ENCODE results near the gene GLIPR1L1. TPM values are rescaled to one million over a fixed set of nuclear protein-coding genes. Genes with fewer than 3 reads are reported as not detected.

The GLIPR1L1 gene
- not detected for total RNA-seq

GRCh38 chr12:75334384-75335030 is at the start of gene GLIPR1L1:
TSS of gene GLIPR1L1 (plus strand) at chr12:75334670. CDS start at chr12:75334729, 59 bp downstream.

GRCh38 chr12:75329918-75330826 is 4.3 kb upstream of the GLIPR1L1 start, which contains the start of gene CAPS2:
TSS of gene CAPS2 (minus strand) at chr12:75330324. CDS start at chr12:75326498, 3,826 bp downstream.

GRCh38 chr12:75390899-75391538 is 56.5 kb downstream of the GLIPR1L1 start, which contains the start of gene GLIPR1L2:
TSS of gene GLIPR1L2 (plus strand) at chr12:75391089. CDS start at chr12:75391117, 28 bp downstream.

Other genes starting within 250 kb of the GLIPR1L1 start
- 7.5 TPM for gene KCNC2, start 124.8 kb upstream of the GLIPR1L1 start, total RNA-seq
- 31.2 TPM for gene CAPS2, start 4.3 kb upstream of the GLIPR1L1 start, total RNA-seq
- gene GLIPR1L2, start 56.4 kb downstream of the GLIPR1L1 start, total RNA-seq = 4.5 TPM
- 12.7 TPM for gene GLIPR1, start 146.1 kb downstream of the GLIPR1L1 start, total RNA-seq
- 87.6 TPM for gene KRR1, start 176.9 kb downstream of the GLIPR1L1 start, total RNA-seq

All from camera-type eye (tissue), 1 donor.